HCT116 (cell line): ENCODE results near the gene RPS27. TPM values are rescaled to one million over a fixed set of nuclear protein-coding genes. Genes with fewer than 3 reads are reported as not detected.

Experiments
- ATAC-seq: fragments of 200-7000 bp; cut with Tn5 transposase; 2 replicates; pipeline ENCODE4 v1.9.1; 2020; ENCODE audit warnings: mild to moderate bottlenecking, moderate library complexity
- BruUV-seq: library from RNA; stranded (reverse); fragments of 400-500 nt; replicated peaks from 2 replicates; lab custom pipeline; 2021; lab: Mats Ljungman, UMichigan
- CTCF ChIA-PET: fragments of 300-600 bp; sonication (Branson Sonifier 250); formaldehyde crosslinking; loops from one replicate; lab custom pipeline; 2021; ENCODE audit warnings: antibody characterized with exemption; lab: Charles Lee
- POLR2A ChIA-PET: fragments of 300-600, 350-600 bp; sonication (Branson Sonifier 250); formaldehyde crosslinking; loops from one replicate; lab custom pipeline; 2021; ENCODE audit warnings: antibody characterized with exemption; lab: Charles Lee
- RAD21 ChIA-PET, 2 experiments: fragments of 300-600 bp; sonication (Branson Sonifier 250); formaldehyde crosslinking; loops; one replicate each; lab custom pipeline; 2023; ENCODE audit warnings: low total read pairs in 2 of 2; ENCODE audit not compliant: uncharacterized antibody in 2 of 2, unreplicated experiment in 2 of 2, low non-redundant PET in 1 of 2; lab: Charles Lee
- DNase-seq: peaks from one replicate; pipeline ENCODE4 v3.0.0-alpha.2; 2010; ENCODE audit warnings: low read depth, low spot score
- H2AFZ ChIP-seq: fragments of 200-600 bp; shearing (Covaris generic), sonication (generic); 2 replicates; pipeline ENCODE4 v1.6.1; 2017; ENCODE audit warnings: low read depth, mixed run types, mixed read lengths, antibody characterized with exemption, low read length; ENCODE audit not compliant: poor library complexity, severe bottlenecking
- H3K27ac ChIP-seq: 2 replicates; pipeline ENCODE4 v1.5.1; 2012; ENCODE audit warnings: low read depth, low read length
- H3K27me3 ChIP-seq: fragments of 200-600 bp; sonication (generic); 2 replicates; pipeline ENCODE4 v1.6.1; 2016; ENCODE audit warnings: mixed run types, low read length, mixed read lengths; ENCODE audit not compliant: insufficient read depth
- H3K36me3 ChIP-seq, 2 experiments: fragments of 200-500 bp in 1 of 2; fragments of 200-600 bp in 1 of 2; sonication (Bioruptor generic) in 1 of 2; sonication (generic) in 1 of 2; 2 replicates each; pipeline versions ENCODE4 v1.5.1 to v1.6.1; 2014 to 2016; ENCODE audit warnings: low read length in 2 of 2, inconsistent platforms in 1 of 2, mixed read lengths in 1 of 2, mixed run types in 1 of 2; ENCODE audit not compliant: insufficient read depth in 2 of 2, control insufficient read depth in 1 of 2
- H3K4me1 ChIP-seq, 2 experiments: fragments of 200-600 bp in 1 of 2; sonication (generic) in 1 of 2; 2 replicates each; pipeline versions ENCODE4 v1.5.1 to v1.6.1; 2012 to 2017; ENCODE audit warnings: low read length in 2 of 2, inconsistent platforms in 1 of 2, mild to moderate bottlenecking in 1 of 2, mixed read lengths in 1 of 2, mixed run types in 1 of 2, moderate library complexity in 1 of 2; ENCODE audit not compliant: insufficient read depth in 2 of 2, control insufficient read depth in 1 of 2
- H3K4me2 ChIP-seq: fragments of 200-600 bp; sonication (generic); 2 replicates; pipeline ENCODE4 v1.6.1; 2017; ENCODE audit warnings: mixed run types, low read length, mixed read lengths
- H3K4me3 ChIP-seq, 2 experiments: fragments of 200-600 bp in 1 of 2; sonication (generic) in 1 of 2; replicated peaks in 1 of 2; 2 replicates each; pipeline ENCODE4 v1.5.1; 2011 to 2016; ENCODE audit warnings: low read length in 2 of 2, control low read depth in 1 of 2, low read depth in 1 of 2, mild to moderate bottlenecking in 1 of 2, mixed read lengths in 1 of 2, mixed run types in 1 of 2
- H3K79me2 ChIP-seq: fragments of 200-600 bp; sonication (generic); 2 replicates; pipeline ENCODE4 v1.6.1; 2017; ENCODE audit warnings: mild to moderate bottlenecking, mixed run types, low read length, moderate library complexity, mixed read lengths; ENCODE audit not compliant: insufficient read depth
- H3K9ac ChIP-seq: fragments of 200-600 bp; sonication (generic); 2 replicates; pipeline ENCODE4 v1.6.1; 2016; ENCODE audit warnings: low read length, mixed read lengths
- H3K9me2 ChIP-seq: fragments of 200-600 bp; sonication (generic), shearing (Covaris generic); 2 replicates; pipeline ENCODE4 v1.6.1; 2017; ENCODE audit warnings: mixed run types, mild to moderate bottlenecking, moderate library complexity; ENCODE audit not compliant: insufficient read depth
- H3K9me3 ChIP-seq, 2 experiments: fragments of 200-500 bp in 1 of 2; fragments of 200-600 bp in 1 of 2; sonication (Bioruptor generic) in 1 of 2; sonication (generic) in 1 of 2; 2 replicates each; pipeline ENCODE4 v1.6.1; 2014 to 2017; ENCODE audit warnings: low read length in 2 of 2, mixed read lengths in 2 of 2, inconsistent platforms in 1 of 2, low read depth in 1 of 2, mild to moderate bottlenecking in 1 of 2, mixed run types in 1 of 2, moderate library complexity in 1 of 2; ENCODE audit not compliant: control insufficient read depth in 1 of 2, insufficient read depth in 1 of 2
- H4K20me1 ChIP-seq: fragments of 200-600 bp; sonication (generic), shearing (Covaris generic); 2 replicates; pipeline ENCODE4 v1.6.1; 2017; ENCODE audit warnings: mixed run types, mild to moderate bottlenecking, moderate library complexity; ENCODE audit not compliant: insufficient read depth
- ATF3 ChIP-seq: IDR thresholded peaks from 2 replicates; pipeline ENCODE4 v1.6.1; 2012
- CBX3 ChIP-seq: IDR thresholded peaks from 2 replicates; pipeline ENCODE4 v1.6.1; 2012; ENCODE audit warnings: low read depth
- CEBPB ChIP-seq: IDR thresholded peaks from 2 replicates; pipeline ENCODE4 v1.6.1; 2012; ENCODE audit warnings: low read depth
- CTCF ChIP-seq, 3 experiments: fragments of 200-600 bp in 1 of 3; sonication (generic) in 1 of 3; IDR thresholded peaks in 2 of 3; conservative IDR thresholded peaks in 1 of 3; 2 replicates each; pipeline ENCODE4 v1.5.1; 2012 to 2017; ENCODE audit warnings: low read depth in 2 of 3, low read length in 2 of 3, antibody characterized with exemption in 1 of 3, borderline replicate concordance in 1 of 3, control low read depth in 1 of 3, mild to moderate bottlenecking in 1 of 3, mixed read lengths in 1 of 3, mixed run types in 1 of 3, moderate library complexity in 1 of 3; ENCODE audit not compliant: insufficient read depth in 1 of 3
- EZH2 ChIP-seq: fragments of 200-600 bp; sonication (generic); IDR thresholded peaks from 2 replicates; pipeline ENCODE4 v1.6.1; 2017; ENCODE audit warnings: antibody characterized with exemption, mixed run types
- EZH2phosphoT487 ChIP-seq: fragments of 200-600 bp; IDR thresholded peaks from 2 replicates; pipeline ENCODE4 v1.6.1; 2018; ENCODE audit warnings: antibody characterized with exemption, borderline replicate concordance
- FOSL1 ChIP-seq: IDR thresholded peaks from 2 replicates; pipeline ENCODE4 v1.6.1; 2012; ENCODE audit warnings: low read depth
- JUND ChIP-seq: IDR thresholded peaks from 2 replicates; pipeline ENCODE4 v1.6.1; 2012
- POLR2A ChIP-seq: IDR thresholded peaks from 2 replicates; pipeline ENCODE4 v1.7.0; 2011; ENCODE audit warnings: borderline replicate concordance; ENCODE audit not compliant: insufficient read depth, insufficient read length; ENCODE audit errors: extremely low read depth
- POLR2AphosphoS5 ChIP-seq: IDR thresholded peaks from 2 replicates; pipeline ENCODE4 v1.6.1; 2011; ENCODE audit warnings: mild to moderate bottlenecking, low read depth, low read length, moderate library complexity
- RAD21 ChIP-seq: IDR thresholded peaks from 2 replicates; pipeline ENCODE4 v1.6.1; 2012; ENCODE audit warnings: low read depth, mild to moderate bottlenecking
- SIN3A ChIP-seq: IDR thresholded peaks from 2 replicates; pipeline ENCODE4 v1.6.1; 2012; ENCODE audit warnings: low read depth
- SP1 ChIP-seq: IDR thresholded peaks from 2 replicates; pipeline ENCODE4 v1.6.1; 2012; ENCODE audit warnings: low read depth
- TCF7L2 ChIP-seq: IDR thresholded peaks from 2 replicates; pipeline ENCODE4 v1.7.0; 2011; ENCODE audit warnings: borderline replicate concordance, inconsistent platforms; ENCODE audit not compliant: insufficient read depth, insufficient read length; ENCODE audit errors: extremely low read depth
- ZBTB33 ChIP-seq: IDR thresholded peaks from 2 replicates; pipeline ENCODE4 v1.6.1; 2011; ENCODE audit warnings: mild to moderate bottlenecking, low read length, moderate library complexity; ENCODE audit not compliant: insufficient replicate concordance; ENCODE audit errors: extremely low read depth
- ZFX ChIP-seq: fragments of 450-650 bp; IDR thresholded peaks from 2 replicates; pipeline ENCODE4 v1.6.1; 2017
- ZNF274 ChIP-seq: fragments of 200-500 bp; sonication (Bioruptor generic); IDR thresholded peaks from 2 replicates; pipeline ENCODE4 v1.6.1; 2014; ENCODE audit warnings: mild to moderate bottlenecking, low read depth, low read length, inconsistent platforms
- intact Hi-C: fragments of 100-400 bp; cut with micrococcal nuclease; formaldehyde crosslinking; loops from 2 replicates; pipeline ENCODE4 v1.10.0; 2022
- total RNA-seq: library from RNA; stranded (reverse); gene quantifications from one replicate; pipeline ENCODE4 v1.2.1, GENCODE V29; 2021; ENCODE audit not compliant: unreplicated experiment
- TF ChIP-seq, protein P1 (sequence below): IDR thresholded peaks from 2 replicates; pipeline ENCODE4 v1.6.1; 2012; ENCODE audit warnings: low read depth
- TF ChIP-seq, protein P2 (sequence below): IDR thresholded peaks from 2 replicates; pipeline ENCODE4 v1.6.1; 2012

RPS27 gene
- total RNA-seq, 1 experiment from 2014 or later: 1,905 TPM

DNA sequence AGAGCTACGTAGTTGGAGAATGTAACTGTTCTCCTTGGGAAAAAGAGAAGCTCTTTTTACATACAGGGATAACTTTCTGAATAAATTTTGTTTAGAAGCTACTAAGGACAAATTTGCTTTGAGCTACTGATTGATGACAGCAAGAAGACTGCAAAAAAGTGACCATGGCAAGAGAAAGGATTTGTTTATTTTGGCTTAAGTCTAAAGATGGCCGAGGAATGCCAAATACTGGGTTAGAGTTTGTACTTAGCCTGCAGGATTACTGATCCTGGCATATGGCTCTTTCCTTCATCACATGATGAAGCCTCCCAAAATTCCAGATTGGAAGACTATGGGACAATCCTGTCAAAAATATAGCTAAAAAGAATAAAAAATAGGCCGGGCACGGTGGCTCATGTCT lies 28.7 kb downstream of the RPS27 start (continued):
- TF ChIP-seq ZNF274 (no peak), SIN3A (no peak), EZH2 (no peak), ZBTB33 (no peak), ZFX (no peak), EZH2phosphoT487 (no peak), ATF3 (no peak), CEBPB (no peak), SP1 (no peak), POLR2A (no peak), FOSL1 (no peak), POLR2AphosphoS5 (no peak)

DNA sequence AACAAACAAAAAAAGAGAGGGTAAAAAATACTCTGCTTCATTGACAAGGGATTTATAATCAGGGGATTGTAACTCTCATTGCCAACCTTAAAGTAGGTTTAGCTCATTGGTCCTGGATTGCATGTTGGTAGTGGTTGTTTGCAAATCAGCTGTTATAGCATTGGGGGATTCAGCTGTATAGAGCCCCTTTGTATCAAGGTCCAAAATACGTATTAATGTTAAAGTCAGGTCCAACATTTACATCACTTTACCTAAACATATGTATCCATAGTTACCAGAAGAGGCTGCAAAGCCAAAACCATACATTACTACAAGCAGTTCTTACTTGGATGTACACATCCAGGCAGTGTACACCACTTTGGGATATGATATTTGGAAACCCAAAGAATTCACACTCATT lies 29.4 kb downstream of the RPS27 start:
- DNase-seq (no peak), ATAC-seq (no peak)
- Histone ChIP-seq H3K27me3 (no peaks in the 10 kb centered on the region), H3K9ac (no peak overlapping the region), H3K4me2 (no peak overlapping the region), H3K4me1 (no peaks in the 10 kb centered on the region), H2AFZ (no peak overlapping the region), H3K36me3 (no peaks in the 10 kb centered on the region), H3K27ac (no peak overlapping the region), H3K4me3 (no peak overlapping the region), H4K20me1 (no peaks in the 10 kb centered on the region), H3K9me2 (no peaks in the 10 kb centered on the region), H3K79me2 (no peaks in the 10 kb centered on the region), H3K9me3 (no peaks in the 10 kb centered on the region)
- intact Hi-C loops: no loop called here
- ChIA-PET RAD21 (no interaction called here), CTCF (no interaction called here), POLR2A (interaction anchor here (1.6 kb wide), 1 partner anchor 29 kb away, joined by 4 read pairs; the partner anchor contains the start of gene RPS27)
- no TSS peak for BruUV-seq
- TF ChIP-seq, protein P1, sequence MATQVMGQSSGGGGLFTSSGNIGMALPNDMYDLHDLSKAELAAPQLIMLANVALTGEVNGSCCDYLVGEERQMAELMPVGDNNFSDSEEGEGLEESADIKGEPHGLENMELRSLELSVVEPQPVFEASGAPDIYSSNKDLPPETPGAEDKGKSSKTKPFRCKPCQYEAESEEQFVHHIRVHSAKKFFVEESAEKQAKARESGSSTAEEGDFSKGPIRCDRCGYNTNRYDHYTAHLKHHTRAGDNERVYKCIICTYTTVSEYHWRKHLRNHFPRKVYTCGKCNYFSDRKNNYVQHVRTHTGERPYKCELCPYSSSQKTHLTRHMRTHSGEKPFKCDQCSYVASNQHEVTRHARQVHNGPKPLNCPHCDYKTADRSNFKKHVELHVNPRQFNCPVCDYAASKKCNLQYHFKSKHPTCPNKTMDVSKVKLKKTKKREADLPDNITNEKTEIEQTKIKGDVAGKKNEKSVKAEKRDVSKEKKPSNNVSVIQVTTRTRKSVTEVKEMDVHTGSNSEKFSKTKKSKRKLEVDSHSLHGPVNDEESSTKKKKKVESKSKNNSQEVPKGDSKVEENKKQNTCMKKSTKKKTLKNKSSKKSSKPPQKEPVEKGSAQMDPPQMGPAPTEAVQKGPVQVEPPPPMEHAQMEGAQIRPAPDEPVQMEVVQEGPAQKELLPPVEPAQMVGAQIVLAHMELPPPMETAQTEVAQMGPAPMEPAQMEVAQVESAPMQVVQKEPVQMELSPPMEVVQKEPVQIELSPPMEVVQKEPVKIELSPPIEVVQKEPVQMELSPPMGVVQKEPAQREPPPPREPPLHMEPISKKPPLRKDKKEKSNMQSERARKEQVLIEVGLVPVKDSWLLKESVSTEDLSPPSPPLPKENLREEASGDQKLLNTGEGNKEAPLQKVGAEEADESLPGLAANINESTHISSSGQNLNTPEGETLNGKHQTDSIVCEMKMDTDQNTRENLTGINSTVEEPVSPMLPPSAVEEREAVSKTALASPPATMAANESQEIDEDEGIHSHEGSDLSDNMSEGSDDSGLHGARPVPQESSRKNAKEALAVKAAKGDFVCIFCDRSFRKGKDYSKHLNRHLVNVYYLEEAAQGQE: no peak
- TF ChIP-seq EZH2 (no peak), CBX3 (no peak), RAD21 (no peak), ATF3 (no peak), ZFX (no peak), JUND (no peak), ZNF274 (no peak), TCF7L2 (no peak), CTCF (IDR thresholded peaks at IDR 0.05 in 2 of 3, conservative IDR thresholded peaks at IDR 0.05 in 1 of 3; ENCODE audit: borderline replicate concordance in 1 of 3, insufficient read depth in 1 of 3, low read depth in 2 of 3, low read length in 2 of 3) (no peak), SP1 (no peak)
- TF ChIP-seq, protein P2, sequence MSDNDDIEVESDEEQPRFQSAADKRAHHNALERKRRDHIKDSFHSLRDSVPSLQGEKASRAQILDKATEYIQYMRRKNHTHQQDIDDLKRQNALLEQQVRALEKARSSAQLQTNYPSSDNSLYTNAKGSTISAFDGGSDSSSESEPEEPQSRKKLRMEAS: no peak
